DLD1 (cell line): ENCODE data around the gene CTNNA2.

ENCODE experiments used
- in situ Hi-C: cut with HindIII; loops from 2 replicates; pipeline ENCODE4 v1.10.0; 2017; ENCODE audit warnings: low sequenced_read_pairs

CTNNA2 gene

GRCh38 chr2:80248146-80248545 lies 735.3 kb downstream of the CTNNA2 start:
- in situ Hi-C loops, result no loop called here

DNA sequence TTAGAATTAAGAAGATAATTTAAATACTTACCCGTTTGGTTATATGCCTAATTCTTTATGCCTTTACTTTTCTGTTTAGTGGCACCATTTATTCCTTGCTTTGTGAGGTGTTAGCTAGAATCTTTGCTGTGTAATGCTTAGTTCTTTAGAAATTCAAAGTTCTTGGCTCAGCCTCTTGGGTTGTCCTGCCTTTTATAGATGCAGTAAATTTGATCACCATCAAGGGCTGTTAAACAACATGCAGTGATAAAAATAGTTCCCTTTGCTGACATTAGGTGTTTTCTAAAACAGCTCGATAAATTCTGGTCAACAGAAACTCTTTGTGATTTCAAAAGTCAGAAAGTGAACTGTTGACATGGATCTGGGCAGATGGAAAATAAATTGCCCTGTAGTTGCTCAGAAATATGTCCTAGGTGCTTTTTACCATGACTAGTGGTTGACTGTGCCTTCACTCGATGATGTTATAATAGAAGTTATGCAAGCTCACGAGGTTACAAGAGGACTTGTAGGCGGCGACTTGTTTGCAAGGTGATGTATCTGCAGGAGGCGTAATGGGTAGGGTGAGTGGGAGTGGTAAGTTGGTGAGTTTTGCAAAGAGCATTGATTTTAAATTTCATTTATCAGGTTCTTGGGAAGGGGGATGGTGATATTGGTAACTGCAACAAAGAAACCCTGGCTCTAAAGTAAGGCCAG lies 739.6 kb downstream of the CTNNA2 start:
- in situ Hi-C loops, result no loop called here

GRCh38 chr2:80255918-80256781 lies 743.3 kb downstream of the CTNNA2 start:
- in situ Hi-C loops, result no loop called here

GRCh38 chr2:80256782-80257167 lies 743.9 kb downstream of the CTNNA2 start:
- in situ Hi-C loops, result no loop called here

DNA sequence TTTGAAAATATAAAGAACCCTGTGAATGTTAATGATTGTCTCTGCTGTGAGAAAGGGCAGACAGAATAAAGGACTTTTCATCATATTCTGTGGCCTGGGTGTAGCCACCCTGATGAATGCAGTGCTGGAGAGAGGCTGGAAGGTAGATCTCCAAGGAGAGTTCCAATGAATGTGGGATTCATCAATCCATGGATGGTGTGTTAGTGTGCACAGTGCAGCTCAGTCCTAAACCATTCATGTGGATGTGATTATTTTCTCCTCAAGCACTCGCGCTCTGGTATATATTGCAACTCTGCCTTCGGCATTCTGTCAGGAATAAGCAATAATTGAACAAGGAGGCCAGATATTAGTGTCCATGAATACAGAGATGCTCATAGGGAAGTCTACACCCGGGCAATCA lies 744.6 kb downstream of the CTNNA2 start:
- in situ Hi-C loops, result no loop called here

DNA sequence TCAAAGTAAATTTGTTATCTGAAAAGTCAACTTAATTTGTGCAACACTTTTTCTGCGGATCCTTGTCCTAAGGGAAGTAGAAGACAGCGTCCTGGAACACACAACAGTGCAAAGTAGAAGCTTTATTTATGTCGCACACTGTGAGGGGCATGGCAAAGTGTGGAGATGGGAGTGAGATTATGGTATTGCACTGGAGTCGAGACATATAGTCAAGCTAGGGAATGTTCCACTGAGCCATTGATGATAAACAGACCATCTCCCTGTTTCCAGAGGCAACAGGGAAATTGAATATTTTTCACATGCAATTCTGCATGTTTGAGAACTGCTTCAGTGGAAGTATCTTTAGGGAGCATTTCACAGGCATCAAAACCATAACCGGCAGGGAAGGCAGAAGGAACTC lies 745.5 kb downstream of the CTNNA2 start:
- in situ Hi-C loops, result no loop called here

DNA sequence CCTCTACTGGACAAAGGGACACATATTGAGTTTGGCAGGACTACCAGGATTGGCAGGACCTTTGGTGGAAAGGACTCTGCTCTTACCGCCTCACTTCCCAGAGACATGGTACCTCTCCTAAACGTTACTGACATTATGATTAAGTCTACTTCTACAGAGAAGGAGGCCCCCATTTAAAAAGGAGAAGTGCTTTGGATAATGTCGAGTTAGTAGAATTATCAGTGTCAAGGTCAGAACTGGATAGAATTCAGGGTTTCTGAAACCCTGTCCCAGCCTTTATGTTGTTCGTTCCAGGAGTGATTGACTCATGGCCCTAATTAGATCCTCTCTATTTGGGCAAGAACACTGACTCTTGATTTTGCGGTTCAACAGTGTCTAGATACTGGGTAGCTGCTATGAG lies 745.9 kb downstream of the CTNNA2 start:
- in situ Hi-C loops, result no loop called here

GRCh38 chr2:80259292-80259691 lies 746.4 kb downstream of the CTNNA2 start:
- in situ Hi-C loops, result no loop called here

DNA sequence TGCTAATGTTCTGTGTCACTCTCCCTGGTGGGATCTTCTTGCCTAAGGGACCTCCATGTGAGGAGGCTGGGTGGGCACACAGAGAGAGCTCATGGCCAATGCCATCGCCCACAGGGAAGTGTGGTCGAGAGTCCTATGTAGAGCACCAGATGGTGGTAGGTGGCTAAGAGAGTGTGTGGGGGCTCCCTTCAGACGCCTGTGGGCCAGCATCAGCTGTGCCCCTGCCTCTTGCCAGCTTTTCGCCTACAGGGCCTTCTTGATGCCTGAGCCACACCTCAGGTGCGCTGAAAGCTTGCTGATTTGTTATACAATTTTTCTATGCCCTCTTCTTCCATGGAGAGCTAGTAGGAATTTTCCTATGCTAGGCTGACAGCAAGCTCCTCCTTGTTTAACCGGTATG lies 753.4 kb downstream of the CTNNA2 start:
- in situ Hi-C loops, result no loop called here

- in situ Hi-C loops, result no loop called here
Observed at GRCh38 chr2:80269806-80270205, 757.0 kb downstream of the CTNNA2 start.

DNA sequence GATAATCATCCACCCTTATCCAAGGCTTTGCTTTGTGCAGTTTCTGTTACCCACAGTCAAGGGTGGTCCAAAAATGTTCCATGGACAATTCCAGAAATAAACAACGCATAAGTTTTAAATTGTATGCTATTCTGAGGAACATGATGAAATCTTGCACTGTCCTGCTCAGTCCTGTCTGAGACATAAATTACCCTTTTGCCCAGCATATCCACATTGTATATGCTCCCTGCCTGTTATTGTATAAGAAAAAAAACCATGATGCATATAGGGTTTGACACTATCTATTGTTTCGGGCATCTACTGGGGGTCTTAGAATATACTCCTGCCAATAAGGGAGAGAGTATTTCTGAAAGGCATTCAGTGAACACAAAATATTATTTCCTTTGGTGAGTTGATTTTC lies 767.7 kb downstream of the CTNNA2 start:
- in situ Hi-C loops, result no loop called here

DNA sequence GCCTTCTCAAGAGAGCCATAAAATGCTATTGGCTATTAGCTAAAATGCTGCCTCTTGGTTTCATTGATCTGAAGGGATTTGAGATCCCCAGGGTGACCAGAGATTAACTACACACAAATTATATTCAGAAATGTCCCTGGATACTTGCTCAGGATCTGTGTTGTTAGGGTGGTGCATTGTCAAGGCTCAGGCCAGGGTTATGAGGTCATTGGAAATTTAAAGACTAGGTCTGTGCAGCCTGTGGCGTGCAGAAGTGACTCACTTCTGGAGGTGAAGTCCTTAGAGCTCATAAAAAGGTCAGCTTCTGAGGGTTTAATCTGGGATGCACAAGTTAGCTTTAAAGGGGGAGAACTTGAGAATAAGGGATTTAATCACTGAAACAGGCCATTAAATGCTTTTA lies 768.2 kb downstream of the CTNNA2 start:
- in situ Hi-C loops, result no loop called here

DNA sequence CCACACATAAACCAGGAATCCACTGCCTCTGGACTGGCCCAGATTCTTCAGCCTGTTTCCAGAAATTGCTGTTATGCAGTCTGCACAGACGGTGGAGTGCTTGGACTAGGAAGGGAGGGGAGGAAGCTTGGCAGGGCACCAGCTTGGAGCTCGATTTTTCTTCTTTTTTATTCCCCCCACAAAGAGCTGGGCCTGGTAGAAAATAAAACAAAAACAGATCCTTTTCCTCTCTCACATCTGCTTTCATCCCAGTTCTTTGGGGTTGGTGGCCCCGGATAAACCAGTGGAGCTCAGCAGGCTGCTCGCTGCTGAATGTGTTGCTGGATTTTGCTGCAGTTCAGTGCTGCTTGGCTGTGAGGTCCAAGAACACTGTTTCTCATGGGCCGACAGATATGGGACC lies 775.7 kb downstream of the CTNNA2 start:
- in situ Hi-C loops, result no loop called here

GRCh38 chr2:80291656-80292055 lies 778.8 kb downstream of the CTNNA2 start:
- in situ Hi-C loops, result no loop called here

DNA sequence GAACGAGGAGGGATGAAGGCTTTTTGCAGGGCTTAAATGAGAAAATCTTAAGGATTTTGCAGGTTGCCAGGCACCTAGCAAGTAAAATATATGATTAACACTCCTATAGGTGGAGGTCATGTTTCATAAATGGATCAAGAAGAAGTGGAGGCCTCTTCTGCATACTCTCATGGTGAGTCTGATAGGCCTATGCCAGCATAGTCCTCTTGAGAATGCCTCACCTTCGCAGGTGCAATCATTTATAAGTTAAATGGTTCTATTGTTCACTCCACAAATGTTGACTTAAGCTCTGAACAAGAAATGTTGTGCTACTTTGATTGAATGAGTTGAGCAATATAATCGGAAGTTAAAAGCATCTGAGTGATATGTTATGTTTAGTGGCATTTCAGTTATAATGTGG lies 779.6 kb downstream of the CTNNA2 start:
- in situ Hi-C loops, result no loop called here

DNA sequence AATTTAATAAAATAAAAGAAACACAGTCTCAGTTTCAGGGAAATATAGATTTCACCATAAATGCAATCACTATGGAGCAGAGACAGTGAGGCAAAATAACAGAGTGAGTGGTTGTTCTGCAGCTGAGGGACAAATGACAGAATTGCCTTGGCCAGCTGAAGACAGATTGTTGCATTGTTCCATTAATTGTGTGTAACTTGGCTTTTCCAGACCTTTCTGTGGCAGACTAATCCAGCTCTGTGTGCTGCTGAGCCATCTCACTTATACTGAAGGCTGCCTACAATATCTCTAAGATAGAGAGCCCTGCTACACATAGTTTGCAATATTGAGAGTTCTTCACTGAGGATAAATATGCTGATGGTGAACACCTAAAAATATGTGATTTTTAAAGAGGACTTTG lies 780.2 kb downstream of the CTNNA2 start:
- in situ Hi-C loops, result no loop called here

GRCh38 chr2:80298954-80299353 lies 786.1 kb downstream of the CTNNA2 start:
- in situ Hi-C loops, result no loop called here

- in situ Hi-C loops, result no loop called here
Observed at GRCh38 chr2:80299661-80300060, 786.8 kb downstream of the CTNNA2 start.

- in situ Hi-C loops, result no loop called here
Observed at GRCh38 chr2:80300346-80300745, 787.5 kb downstream of the CTNNA2 start.

- in situ Hi-C loops, result no loop called here
Observed at GRCh38 chr2:80300954-80301353, 788.1 kb downstream of the CTNNA2 start.

- in situ Hi-C loops, result no loop called here
Observed at GRCh38 chr2:80302001-80302313, 789.1 kb downstream of the CTNNA2 start.

DNA sequence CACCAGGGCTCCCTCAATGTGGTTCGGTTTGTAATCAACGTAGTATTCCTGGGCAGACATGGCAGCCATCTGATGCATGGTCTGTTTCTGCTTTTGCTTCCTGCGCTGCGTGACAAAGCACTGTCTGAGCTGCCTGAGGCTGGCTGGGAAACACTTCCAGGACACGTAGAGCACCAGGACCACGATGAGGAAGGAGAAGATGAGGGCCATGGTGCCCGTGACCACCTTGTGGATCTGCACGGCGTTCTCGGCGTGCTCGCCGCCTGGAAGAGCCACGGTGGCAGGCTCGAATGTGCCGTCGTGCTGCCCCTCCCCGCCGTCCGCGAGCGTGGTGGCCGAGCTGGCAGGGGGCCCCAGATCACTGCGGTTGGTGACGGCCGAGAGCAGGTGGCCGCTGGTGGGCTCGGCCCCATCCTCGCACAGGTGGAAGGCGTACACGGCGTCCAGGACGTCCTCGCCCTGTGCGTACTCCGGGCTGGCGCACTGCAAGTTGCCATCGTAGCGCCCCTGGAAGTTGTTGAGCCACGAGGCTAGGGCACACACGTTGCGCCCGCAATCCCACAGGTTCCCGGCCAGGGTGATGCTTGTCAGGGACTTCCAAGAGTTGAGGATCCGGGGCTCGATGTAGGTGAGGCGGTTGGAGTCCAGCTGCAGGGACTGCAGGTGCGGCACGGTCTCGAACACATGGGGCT lies 789.6 kb downstream of the CTNNA2 start:
- in situ Hi-C loops, result no loop called here
